SK-N-SH (cell line): ENCODE data around the gene GRK5. TPM values are rescaled to one million over a fixed set of nuclear protein-coding genes. Genes with fewer than 3 reads are reported as not detected.

Experiments
- CTCF ChIA-PET: fragments of 300-600, 350-600 bp; formaldehyde crosslinking; extraction: SDS; loops from one replicate; lab custom pipeline; 2021; lab: Yijun Ruan, JAX
- POLR2A ChIA-PET: fragments of 350-600 bp; sonication (Branson Sonifier 250); formaldehyde crosslinking; extraction: SDS; loops from one replicate; lab custom pipeline; 2020; ENCODE audit warnings: antibody characterized with exemption, inconsistent platforms; lab: Yijun Ruan, JAX
- DNase-seq: peaks from one replicate; pipeline ENCODE4 v3.0.0; 2012
- H2AFZ ChIP-seq: fragments of 200-600 bp; sonication (generic); 2 replicates; pipeline ENCODE4 v1.8.1; 2016; ENCODE audit warnings: antibody characterized with exemption, mild to moderate bottlenecking, low read depth
- H3F3A ChIP-seq: fragments of 200-600 bp; sonication (generic); replicated peaks from 2 replicates; pipeline ENCODE3; 2016; ENCODE audit warnings: antibody characterized with exemption, mild to moderate bottlenecking; ENCODE audit not compliant: insufficient read depth
- H3K27ac ChIP-seq, 2 experiments: fragments of 200-500 bp in 1 of 2; fragments of 200-600 bp in 1 of 2; sonication (Bioruptor generic) in 1 of 2; sonication (generic), shearing (Covaris generic) in 1 of 2; 2 replicates each; pipeline versions ENCODE4 v1.5.1 to v1.6.1; 2014 to 2016; ENCODE audit warnings: low read depth in 2 of 2, inconsistent platforms in 1 of 2, low read length in 1 of 2, mild to moderate bottlenecking in 1 of 2, mixed read lengths in 1 of 2
- H3K27me3 ChIP-seq: fragments of 200-600 bp; sonication (generic), shearing (Covaris generic); 2 replicates; pipeline ENCODE4 v1.6.1; 2016; ENCODE audit warnings: mixed run types; ENCODE audit not compliant: insufficient read depth
- H3K36me3 ChIP-seq, 2 experiments: fragments of 200-500 bp in 1 of 2; fragments of 200-600 bp in 1 of 2; sonication (Bioruptor generic) in 1 of 2; sonication (generic) in 1 of 2; replicated peaks in 1 of 2; 2 replicates each; pipeline versions ENCODE3 to v1.5.1; 2014 to 2016; ENCODE audit warnings: low read length in 1 of 2, mild to moderate bottlenecking in 1 of 2; ENCODE audit not compliant: insufficient read depth in 2 of 2, control insufficient read depth in 1 of 2
- H3K4me1 ChIP-seq, 2 experiments: fragments of 200-500 bp in 1 of 2; fragments of 200-600 bp in 1 of 2; sonication (Bioruptor generic) in 1 of 2; sonication (generic), shearing (Covaris generic) in 1 of 2; 2 replicates each; pipeline versions ENCODE4 v1.5.1 to v1.6.1; 2014 to 2016; ENCODE audit warnings: low read depth in 1 of 2, low read length in 1 of 2, mixed run types in 1 of 2; ENCODE audit not compliant: insufficient read depth in 2 of 2, control insufficient read depth in 1 of 2
- H3K4me2 ChIP-seq: fragments of 200-600 bp; sonication (generic), shearing (Covaris generic); 2 replicates; pipeline ENCODE4 v1.6.1; 2017; ENCODE audit warnings: mixed run types
- H3K4me3 ChIP-seq, 2 experiments: fragments of 200-500 bp in 1 of 2; fragments of 200-600 bp in 1 of 2; sonication (Bioruptor generic) in 1 of 2; sonication (generic), shearing (Covaris generic) in 1 of 2; 2 replicates each; pipeline versions ENCODE4 v1.5.1 to v1.8.1; 2014 to 2016; ENCODE audit warnings: low read depth in 2 of 2, inconsistent platforms in 1 of 2, low read length in 1 of 2, mild to moderate bottlenecking in 1 of 2, mixed read lengths in 1 of 2, moderate library complexity in 1 of 2
- H3K79me2 ChIP-seq: fragments of 200-600 bp; sonication (generic); 2 replicates; pipeline ENCODE4 v1.8.1; 2017; ENCODE audit warnings: mild to moderate bottlenecking; ENCODE audit not compliant: insufficient read depth
- H3K9ac ChIP-seq: fragments of 200-600 bp; sonication (generic); 2 replicates; pipeline ENCODE4 v1.6.1; 2017; ENCODE audit warnings: mixed run types
- H3K9me2 ChIP-seq: fragments of 200-600 bp; sonication (generic); 2 replicates; pipeline ENCODE4 v1.6.1; 2017; ENCODE audit warnings: mixed run types
- H3K9me3 ChIP-seq: fragments of 200-600 bp; sonication (generic); 2 replicates; pipeline ENCODE4 v1.6.1; 2017; ENCODE audit warnings: mixed run types, mild to moderate bottlenecking, moderate library complexity
- H4K20me1 ChIP-seq: fragments of 200-600 bp; sonication (generic); 2 replicates; pipeline ENCODE4 v1.6.1; 2017; ENCODE audit warnings: mild to moderate bottlenecking, mixed run types; ENCODE audit not compliant: insufficient read depth
- ELF1 ChIP-seq: IDR thresholded peaks from 2 replicates; pipeline ENCODE4 v1.4.0; 2012
- EP300 ChIP-seq, 2 experiments: IDR thresholded peaks; 2 replicates each; pipeline versions ENCODE4 v1.4.0 to v1.6.1; 2012; ENCODE audit warnings: borderline replicate concordance in 1 of 2, low read depth in 1 of 2, low read length in 1 of 2
- FOSL2 ChIP-seq: IDR thresholded peaks from 2 replicates; pipeline ENCODE4 v1.4.0; 2012; ENCODE audit warnings: low read depth, mild to moderate bottlenecking, moderate library complexity, borderline replicate concordance
- FOXJ3 ChIP-seq: sonication (generic); formaldehyde crosslinking; IDR thresholded peaks from 2 replicates; pipeline ENCODE4 v1.5.1; 2020; ENCODE audit warnings: mild to moderate bottlenecking, missing genetic modification reagents
- GABPA ChIP-seq: IDR thresholded peaks from 2 replicates; pipeline ENCODE4 v1.4.0; 2012; ENCODE audit warnings: low read depth, mild to moderate bottlenecking
- JUND ChIP-seq: IDR thresholded peaks from 2 replicates; pipeline ENCODE4 v1.4.0; 2012
- MEF2A ChIP-seq: IDR thresholded peaks from 2 replicates; pipeline ENCODE4 v1.4.0; 2012; ENCODE audit warnings: low read depth, borderline replicate concordance
- MXI1 ChIP-seq: IDR thresholded peaks from 2 replicates; pipeline ENCODE4 v1.6.1; 2012; ENCODE audit warnings: mild to moderate bottlenecking, low read depth, low read length, improper control_type of control experiment
- NRF1 ChIP-seq: IDR thresholded peaks from 2 replicates; pipeline ENCODE4 v1.6.1; 2012; ENCODE audit warnings: low read depth, mild to moderate bottlenecking, low read length
- PBX3 ChIP-seq: IDR thresholded peaks from 2 replicates; pipeline ENCODE4; 2012
- REST ChIP-seq: IDR thresholded peaks from 2 replicates; pipeline ENCODE4 v1.6.1; 2012; ENCODE audit warnings: mild to moderate bottlenecking, low read depth, low read length, moderate library complexity
- SIN3A ChIP-seq: IDR thresholded peaks from 2 replicates; pipeline ENCODE4 v1.6.1; 2012; ENCODE audit warnings: low read depth, mild to moderate bottlenecking, low read length, moderate library complexity, borderline replicate concordance
- SMC3 ChIP-seq: IDR thresholded peaks from 2 replicates; pipeline ENCODE4 v1.6.1; 2012; ENCODE audit warnings: low read depth, low read length, improper control_type of control experiment
- TCF12 ChIP-seq: IDR thresholded peaks from 2 replicates; pipeline ENCODE4 v1.4.0; 2012
- TEAD4 ChIP-seq: IDR thresholded peaks from 2 replicates; pipeline ENCODE4 v1.4.0; 2012; ENCODE audit warnings: mild to moderate bottlenecking, borderline replicate concordance; ENCODE audit not compliant: insufficient read depth
- WGBS: methylation state at CpG from one replicate; pipeline ENCODE4 v1.1.6; 2017; ENCODE audit warnings: low lambda C conversion rate; 5-methylcytosine and 5-hydroxymethylcytosine counted together
- polyA plus RNA-seq, 3 experiments: library from polyadenylated mRNA; depleted of rRNA; stranded (reverse); fragments of >200 nt; gene quantifications; 2 replicates each; pipeline ENCODE4 v1.2.3, GENCODE V29; 2012
- TF ChIP-seq, protein P1 (sequence below): IDR thresholded peaks from 2 replicates; pipeline ENCODE4 v1.4.0; 2012; ENCODE audit warnings: low read depth

GRK5 gene
- polyA plus RNA-seq, 1 of the 3 experiments (the other 2 are of a cell fraction) = 12.1 TPM

- Histone ChIP-seq H3K27me3 (no peaks in the 10 kb centered on the region), H3K79me2 (peaks cover 40% of the 10 kb centered on the region), H3K9ac (peak overlapping the region; percentile 74), H3K36me3 (no peaks in the 10 kb centered on the region), H3K27ac (peak overlapping the region; percentile 67 to 98), H3K4me3 (peak overlapping the region; percentile 91), H4K20me1 (no peaks in the 10 kb centered on the region), H3F3A (peaks cover 37% of the 10 kb centered on the region), H3K9me2 (no peaks in the 10 kb centered on the region), H2AFZ (peak overlapping the region; percentile 65), H3K4me2 (peak overlapping the region; percentile 97), H3K4me1 (peaks cover 37 to 38% of the 10 kb centered on the region in 2 experiments), H3K9me3 (no peaks in the 10 kb centered on the region)
- no peak for TF ChIP-seq SMC3
- no peak for TF ChIP-seq ELF1
- peak; percentile 47; the same call in 1 of the 2 replicates for TF ChIP-seq NRF1
- TF ChIP-seq MXI1 = peak; percentile 53
- TF ChIP-seq SIN3A = peak; percentile 12; the same call in 1 of the 2 replicates
- no peak for TF ChIP-seq FOXJ3 (CRISPR knock-in tag)
- TF ChIP-seq PBX3 = no peak
- TF ChIP-seq GABPA = no peak
- no peak for TF ChIP-seq MEF2A
- ChIA-PET POLR2A (interaction anchor here (1.5 kb wide), 1 partner anchor 74 kb away, joined by 4 read pairs; no protein-coding TSS in a partner anchor), CTCF (interaction anchor here (0.6 to 15.4 kb wide), 38 partner anchors 8 to 390 kb away, joined by 3 to 505 read pairs (median 6); no protein-coding TSS in a partner anchor)
- DNase-seq = peak; percentile 36
- 2% methylated on average over 38 of the region's 62 CpGs for WGBS
Measured at GRCh38 chr10:119207713-119208552, 562 bp downstream of the GRK5 start.

GRCh38 chr10:119208553-119208940 lies 1.2 kb downstream of the GRK5 start:
- POLR2A ChIA-PET = no interaction called here

More at GRCh38 chr10:119208553-119208940, 1.2 kb downstream of the GRK5 start:
- DNase-seq = no peak
- no peaks in the 10 kb centered on the region for H3K9me3 ChIP-seq
- peaks cover 45% of the 10 kb centered on the region for H3K79me2 ChIP-seq
- H3F3A ChIP-seq = peaks cover 31% of the 10 kb centered on the region
- H3K4me3 ChIP-seq = peak overlapping the region; percentile 91
- no peaks in the 10 kb centered on the region for H4K20me1 ChIP-seq
- no peaks in the 10 kb centered on the region for H3K27me3 ChIP-seq
- CTCF ChIA-PET = interaction anchor here (0.9 to 15.4 kb wide), 15 partner anchors 9 to 237 kb away, joined by 3 to 505 read pairs (median 11); no protein-coding TSS in a partner anchor
- H3K4me1 ChIP-seq = peaks cover 32 to 40% of the 10 kb centered on the region in 2 experiments
- peak overlapping the region; percentile 65 for H2AFZ ChIP-seq
- H3K4me2 ChIP-seq = peak overlapping the region; percentile 97
- no peaks in the 10 kb centered on the region for H3K36me3 ChIP-seq
- H3K9me2 ChIP-seq = no peaks in the 10 kb centered on the region
- peak overlapping the region; percentile 74 for H3K9ac ChIP-seq
- TF ChIP-seq EP300 (IDR thresholded peaks at IDR 0.05; ENCODE audit: borderline replicate concordance in 1 of 2, low read depth in 1 of 2, low read length in 1 of 2) (no peak), ELF1 (no peak), TCF12 (peak; percentile 85), JUND (peak; percentile 46; the same call in 1 of the 2 replicates), PBX3 (peak; percentile 24; the same call in 1 of the 2 replicates), FOSL2 (peak; percentile 54; the same call in 1 of the 2 replicates), REST (no peak), TEAD4 (0 out of 2 replicates have a peak, but pooled peaks have one; percentile 31), SMC3 (no peak)
- TF ChIP-seq, protein P1, sequence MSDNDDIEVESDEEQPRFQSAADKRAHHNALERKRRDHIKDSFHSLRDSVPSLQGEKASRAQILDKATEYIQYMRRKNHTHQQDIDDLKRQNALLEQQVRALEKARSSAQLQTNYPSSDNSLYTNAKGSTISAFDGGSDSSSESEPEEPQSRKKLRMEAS = peak; percentile 31; the same call in 1 of the 2 replicates
- 2% methylated on average over 3 of the region's 3 CpGs for WGBS
- H3K27ac ChIP-seq = peak overlapping the region; percentile 67 to 98
